Cardiac muscle cell (in vitro differentiated cells and primary cell): Measurements from ENCODE around the gene SPATA17. TPM values are rescaled to one million over a fixed set of nuclear protein-coding genes. Genes with fewer than 3 reads are reported as not detected.

ENCODE experiments used
- DNase-seq, 2 donors: peaks; one replicate each; pipeline versions ENCODE4 v3.0.0 to v3.0.0-alpha.2; 2010 to 2017; ENCODE audit warnings: low read depth in 1 of 2, low spot score in 1 of 2
- H3K27ac ChIP-seq: fragments of 200-600 bp; sonication (generic); 2 replicates; pipeline ENCODE4 v1.5.1; 2016
- H3K27me3 ChIP-seq: fragments of 200-600 bp; sonication (generic); 2 replicates; pipeline ENCODE4 v1.6.0; 2016; ENCODE audit warnings: control low read depth
- H3K36me3 ChIP-seq: fragments of 200-600 bp; sonication (generic); 2 replicates; pipeline ENCODE4 v1.5.1; 2016; ENCODE audit warnings: control low read depth
- H3K4me1 ChIP-seq: fragments of 200-600 bp; sonication (generic); 2 replicates; pipeline ENCODE4 v1.8.1; 2017; ENCODE audit warnings: low read depth, mild to moderate bottlenecking, mixed run types
- H3K4me3 ChIP-seq: fragments of 200-600 bp; sonication (generic); 2 replicates; pipeline ENCODE4 v1.5.1; 2016; ENCODE audit warnings: mild to moderate bottlenecking
- H3K9me3 ChIP-seq: fragments of 200-600 bp; sonication (generic); 2 replicates; pipeline ENCODE4 v1.5.1; 2017; ENCODE audit warnings: low read depth, mild to moderate bottlenecking, control low read depth
- polyA plus RNA-seq: library from polyadenylated mRNA; unstranded; fragments of >200 nt; fragmentation: Nextera tagmentation; extraction: Ambion mirVana; gene quantifications from 2 replicates; pipeline ENCODE4 v1.2.1, GENCODE V29; 2016
- total RNA-seq: library from RNA; depleted of rRNA; stranded (reverse); fragments of >200 nt; gene quantifications from 2 replicates; pipeline ENCODE4 v1.2.3, GENCODE V29; 2016
- TF ChIP-seq, protein P1 (sequence below): IDR thresholded peaks from 2 replicates; pipeline ENCODE4 v1.5.1; 2012; ENCODE audit warnings: low read depth, mild to moderate bottlenecking, low read length

The SPATA17 gene
- total and polyA plus RNA-seq, 2 experiments from 2014 or later, result 1.2 to 2.6 TPM

DNA sequence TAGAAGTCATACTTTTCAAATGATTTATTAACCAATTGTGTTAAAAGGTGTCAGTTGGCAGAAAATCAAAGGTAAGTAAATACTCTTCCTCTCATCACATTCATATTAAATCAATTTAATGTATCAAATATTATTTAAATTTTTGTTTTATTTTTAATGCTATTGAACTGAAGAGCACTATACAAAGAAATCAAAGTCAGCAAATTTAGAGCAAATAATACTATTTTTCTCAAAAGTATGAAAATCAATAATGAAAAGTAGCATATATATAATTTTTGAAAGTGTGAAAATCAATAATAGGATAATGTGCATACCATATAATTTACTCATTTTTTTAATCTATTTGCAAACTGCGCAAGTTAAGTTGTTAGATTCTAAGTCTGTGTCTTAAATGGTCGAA, 181.0 kb downstream of the SPATA17 start:
- Histone ChIP-seq H3K4me1 (no peaks in the 10 kb centered on the region), H3K9me3 (no peaks in the 10 kb centered on the region), H3K27me3 (no peaks in the 10 kb centered on the region), H3K36me3 (no peaks in the 10 kb centered on the region), H3K27ac (no peak overlapping the region), H3K4me3 (no peak overlapping the region)
- DNase-seq, result no peak
- TF ChIP-seq, protein P1, sequence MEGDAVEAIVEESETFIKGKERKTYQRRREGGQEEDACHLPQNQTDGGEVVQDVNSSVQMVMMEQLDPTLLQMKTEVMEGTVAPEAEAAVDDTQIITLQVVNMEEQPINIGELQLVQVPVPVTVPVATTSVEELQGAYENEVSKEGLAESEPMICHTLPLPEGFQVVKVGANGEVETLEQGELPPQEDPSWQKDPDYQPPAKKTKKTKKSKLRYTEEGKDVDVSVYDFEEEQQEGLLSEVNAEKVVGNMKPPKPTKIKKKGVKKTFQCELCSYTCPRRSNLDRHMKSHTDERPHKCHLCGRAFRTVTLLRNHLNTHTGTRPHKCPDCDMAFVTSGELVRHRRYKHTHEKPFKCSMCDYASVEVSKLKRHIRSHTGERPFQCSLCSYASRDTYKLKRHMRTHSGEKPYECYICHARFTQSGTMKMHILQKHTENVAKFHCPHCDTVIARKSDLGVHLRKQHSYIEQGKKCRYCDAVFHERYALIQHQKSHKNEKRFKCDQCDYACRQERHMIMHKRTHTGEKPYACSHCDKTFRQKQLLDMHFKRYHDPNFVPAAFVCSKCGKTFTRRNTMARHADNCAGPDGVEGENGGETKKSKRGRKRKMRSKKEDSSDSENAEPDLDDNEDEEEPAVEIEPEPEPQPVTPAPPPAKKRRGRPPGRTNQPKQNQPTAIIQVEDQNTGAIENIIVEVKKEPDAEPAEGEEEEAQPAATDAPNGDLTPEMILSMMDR, result no peak

DNA sequence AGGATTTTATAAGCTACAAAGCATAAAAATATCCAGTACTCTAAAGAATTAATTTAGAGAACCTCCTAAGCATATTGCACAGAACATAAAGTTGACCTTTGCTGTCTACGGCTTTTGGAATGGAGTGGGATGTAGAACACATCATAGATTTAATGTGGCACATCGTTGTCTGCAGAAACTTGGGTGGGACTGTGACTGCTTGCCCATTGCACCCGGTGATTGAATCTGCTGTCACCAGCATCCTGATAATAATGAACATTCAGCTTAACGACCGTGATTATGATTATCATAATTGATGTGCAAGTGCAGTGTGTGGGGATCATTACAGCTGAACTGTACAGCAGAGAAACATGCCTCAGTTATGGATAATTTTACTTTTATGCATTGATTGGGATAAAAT, 181.9 kb downstream of the SPATA17 start:
- no peak for DNase-seq
- Histone ChIP-seq H3K36me3 (no peaks in the 10 kb centered on the region), H3K9me3 (no peaks in the 10 kb centered on the region), H3K4me3 (no peak overlapping the region), H3K4me1 (no peaks in the 10 kb centered on the region), H3K27me3 (no peaks in the 10 kb centered on the region), H3K27ac (no peak overlapping the region)
- TF ChIP-seq, protein P1, result no peak

DNA sequence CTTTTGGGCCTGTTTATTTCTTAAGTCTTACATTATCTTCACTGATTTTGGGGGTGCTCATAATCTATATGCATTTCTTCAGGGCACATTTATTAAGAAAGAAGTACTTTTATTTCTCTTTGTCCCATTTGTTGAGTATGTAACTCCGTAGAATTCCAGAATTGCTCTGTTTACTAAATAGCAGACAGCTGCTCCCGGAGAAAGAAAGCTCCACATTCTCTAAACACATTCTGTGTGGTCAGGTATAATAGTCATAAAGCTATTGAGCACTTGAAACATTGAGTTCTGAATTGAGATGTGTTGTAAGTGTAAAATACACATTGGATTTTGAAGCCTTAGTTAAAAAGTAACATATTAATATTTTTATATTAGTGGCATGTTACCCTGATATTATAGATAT, 206.5 kb downstream of the SPATA17 start:
- Histone ChIP-seq H3K27ac (no peak overlapping the region), H3K36me3 (no peaks in the 10 kb centered on the region), H3K9me3 (no peaks in the 10 kb centered on the region), H3K4me3 (no peak overlapping the region), H3K27me3 (no peaks in the 10 kb centered on the region), H3K4me1 (peaks cover 6% of the 10 kb centered on the region)
- TF ChIP-seq, protein P1, result no peak
- no peak for DNase-seq

DNA sequence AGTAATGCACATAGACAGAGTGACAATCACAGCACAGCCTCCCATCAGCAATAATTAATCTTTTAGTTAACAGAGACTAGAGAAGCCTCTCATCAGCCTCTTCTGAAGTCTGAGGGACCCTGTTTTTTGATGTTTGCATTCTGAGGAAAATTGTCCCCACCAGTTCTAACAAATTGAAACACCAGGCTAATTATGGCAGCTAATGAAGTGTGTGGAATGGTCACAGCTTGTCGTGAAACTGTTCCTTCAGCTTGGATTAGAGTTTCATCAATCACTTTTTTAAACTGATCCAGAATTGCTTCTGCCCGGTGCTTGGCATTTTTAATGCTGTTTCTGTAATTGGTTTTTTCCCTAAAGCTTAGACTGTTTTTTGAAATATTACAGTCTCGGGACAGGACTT, 208.0 kb downstream of the SPATA17 start:
- Histone ChIP-seq H3K4me1 (peaks cover 6% of the 10 kb centered on the region), H3K27ac (no peak overlapping the region), H3K27me3 (no peaks in the 10 kb centered on the region), H3K4me3 (no peak overlapping the region), H3K36me3 (no peaks in the 10 kb centered on the region), H3K9me3 (no peaks in the 10 kb centered on the region)
- DNase-seq, result no peak
- TF ChIP-seq, protein P1, result no peak

DNA sequence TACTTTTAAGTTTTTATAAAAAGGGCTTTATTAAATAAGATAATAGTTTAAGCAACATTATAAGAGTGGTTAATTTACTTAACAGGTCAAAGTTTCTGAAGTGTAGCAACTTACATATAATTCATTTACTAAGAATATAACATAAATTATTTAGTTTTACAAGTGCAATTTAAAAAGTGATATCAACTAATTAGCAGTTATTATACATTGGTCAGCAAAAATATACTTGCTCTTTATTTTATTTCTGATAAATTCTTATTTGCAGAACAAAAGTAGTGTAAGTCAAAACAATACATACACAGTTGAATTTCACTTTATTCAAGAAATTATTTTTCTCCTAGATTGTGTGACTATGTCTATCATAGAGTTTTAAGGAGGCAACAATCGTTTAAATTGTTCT, 215.6 kb downstream of the SPATA17 start:
- no peaks in the 10 kb centered on the region for H3K27me3 ChIP-seq
- no peaks in the 10 kb centered on the region for H3K9me3 ChIP-seq
- H3K4me1 ChIP-seq, result no peaks in the 10 kb centered on the region
- TF ChIP-seq, protein P1, result no peak
- H3K4me3 ChIP-seq, result no peak overlapping the region
- H3K27ac ChIP-seq, result no peak overlapping the region
- no peaks in the 10 kb centered on the region for H3K36me3 ChIP-seq
- DNase-seq, result no peak

DNA sequence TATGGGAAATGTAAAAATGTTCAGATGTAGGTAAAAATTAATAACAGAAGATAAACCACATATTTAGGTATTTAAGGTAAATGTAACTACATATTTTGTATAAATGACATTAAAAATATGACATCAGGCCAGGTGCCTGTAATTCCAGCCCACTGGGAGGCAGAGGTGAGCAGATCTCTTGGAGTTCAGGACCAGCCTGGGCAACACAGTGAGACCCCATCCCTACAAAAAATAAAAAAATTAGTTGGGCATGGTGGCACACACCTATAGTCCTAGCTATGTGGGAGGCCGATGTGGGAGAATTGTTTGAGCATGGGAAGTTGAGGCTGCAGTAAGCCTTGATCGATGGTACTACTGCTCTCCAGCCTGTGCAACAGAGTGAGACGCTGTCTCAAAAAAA, 216.5 kb downstream of the SPATA17 start:
- H3K9me3 ChIP-seq, result no peaks in the 10 kb centered on the region

More for the DNA sequence above, 216.5 kb downstream of the SPATA17 start:
- H3K27ac ChIP-seq, result no peak overlapping the region
- TF ChIP-seq, protein P1, result no peak
- H3K36me3 ChIP-seq, result no peaks in the 10 kb centered on the region
- no peak for DNase-seq
- H3K27me3 ChIP-seq, result no peaks in the 10 kb centered on the region
- H3K4me1 ChIP-seq, result no peaks in the 10 kb centered on the region
- H3K4me3 ChIP-seq, result no peak overlapping the region
